Left forelimb (tissue), 1 donor: ENCODE results near the gene CMTM8.

ENCODE experiments used
- DNase-seq: peaks from one replicate; pipeline ENCODE4 v3.0.0-alpha.2; 2018; ENCODE audit warnings: low spot score

Gene CMTM8

GRCh38 chr3:32410367-32411246 lies 172.1 kb downstream of the CMTM8 start:
- DNase-seq = no peak

GRCh38 chr3:32411442-32411841 lies 173.0 kb downstream of the CMTM8 start:
- no peak for DNase-seq

GRCh38 chr3:32412887-32413286 lies 174.4 kb downstream of the CMTM8 start:
- no peak for DNase-seq

- DNase-seq = no peak
Measured at GRCh38 chr3:32413845-32414521, 175.5 kb downstream of the CMTM8 start.

- no peak for DNase-seq
Measured at GRCh38 chr3:32414522-32415202, 176.2 kb downstream of the CMTM8 start.

- no peak for DNase-seq
Measured at GRCh38 chr3:32419742-32420125, 181.3 kb downstream of the CMTM8 start.
